Heart left ventricle (tissue), 16 donors: ENCODE data around the gene ARHGAP26. TPM values are rescaled to one million over a fixed set of nuclear protein-coding genes. Genes with fewer than 3 reads are reported as not detected.

ENCODE experiments used
- ATAC-seq, 4 donors: fragments of 200-7000 bp; cut with Tn5 transposase; one replicate each; pipeline ENCODE4 v1.9.1; 2020 to 2022; ENCODE audit warnings: moderate library complexity in 4 of 4, mild to moderate bottlenecking in 3 of 4, moderate number of reproducible peaks in 1 of 4
- DNase-seq, 5 donors: peaks; one replicate each; pipeline ENCODE4 v3.0.0-alpha.2; 2020
- H3K27ac ChIP-seq, 12 donors: fragments of 200-600 bp; sonication (generic) in 4 of 12; one replicate each; pipeline versions ENCODE4 v1.5.0 to v1.8.0; 2016 to 2022; ENCODE audit warnings: mild to moderate bottlenecking in 2 of 12
- H3K27me3 ChIP-seq, 9 donors: fragments of 200-600 bp; sonication (generic) in 2 of 9; one replicate each; pipeline versions ENCODE4 v1.5.1 to v1.8.0; 2016 to 2022; ENCODE audit warnings: mild to moderate bottlenecking in 3 of 9
- H3K36me3 ChIP-seq, 9 donors: fragments of 200-600 bp; sonication (generic) in 2 of 9; one replicate each; pipeline versions ENCODE4 v1.5.0 to v1.8.0; 2018 to 2022; ENCODE audit warnings: mild to moderate bottlenecking in 2 of 9
- H3K4me1 ChIP-seq, 12 donors: fragments of 200-600 bp; sonication (generic) in 4 of 12; one replicate each; pipeline versions ENCODE4 v1.5.0 to v1.8.0; 2016 to 2022; ENCODE audit warnings: mild to moderate bottlenecking in 3 of 12
- H3K4me3 ChIP-seq, 12 donors: fragments of 200-600 bp; sonication (generic) in 4 of 12; one replicate each; pipeline versions ENCODE4 v1.5.0 to v1.8.0; 2017 to 2022; ENCODE audit warnings: mild to moderate bottlenecking in 9 of 12, moderate library complexity in 4 of 12
- H3K9me3 ChIP-seq, 12 donors: fragments of 200-600 bp; sonication (generic) in 4 of 12; one replicate each; pipeline versions ENCODE4 v1.5.0 to v1.8.0; 2016 to 2022; ENCODE audit warnings: mild to moderate bottlenecking in 1 of 12
- CTCF ChIP-seq, 12 donors: fragments of 200-600 bp; sonication (generic) in 4 of 12; IDR thresholded peaks; one replicate each; pipeline versions ENCODE4 v1.5.0 to v1.8.0; 2018 to 2022; ENCODE audit warnings: antibody characterized with exemption in 12 of 12, mild to moderate bottlenecking in 5 of 12
- POLR2A ChIP-seq, 2 donors: fragments of 450-650 bp; IDR thresholded peaks; one replicate each; pipeline ENCODE4 v1.6.1; 2017; ENCODE audit warnings: antibody characterized with exemption in 2 of 2, mild to moderate bottlenecking in 2 of 2, moderate library complexity in 2 of 2
- WGBS, 4 donors: extraction: QIAGEN DNeasy Blood & Tissue Kit in 2 of 4; methylation state at CpG; one replicate each; pipeline versions ENCODE4 v1.1.5 to v1.1.7; 2013 to 2018; 5-methylcytosine and 5-hydroxymethylcytosine counted together
- intact Hi-C, 10 donors: fragments of 100-400 bp; cut with DNase I; formaldehyde crosslinking; loops; one replicate each; pipeline versions ENCODE4 v1.11.1 to v1.14.2; 2022
- polyA plus RNA-seq, 2 donors: library from polyadenylated mRNA; stranded (reverse); fragments of 200-250 nt; gene quantifications; one replicate each; pipeline ENCODE4 v1.2.3, GENCODE V29; 2013
- total RNA-seq, 9 donors: library from RNA; depleted of rRNA in 2 of 9; stranded (reverse); fragments of >200 nt in 2 of 9; fragmentation: NEBNext Ultra II Directional in 3 of 9; extraction: Animal tissue kit (Norgen Biotek cat#: 25700) in 3 of 9; gene quantifications; one replicate each; pipeline versions ENCODE4 v1.1.0 to v1.2.4, GENCODE V29; 2016 to 2023
- donor health status: ischemic (EF 13 %, LVEDD 7.1; RV severe dilation, severe dysfunction).
- donor health status: healthy with polysubstance abuse.
- donor health status: DM: no; HTN: yes; CAD: no.
- donor health status: DM: no; HTN: no; CAD: no.
- donor health status: ischemic (EF 25% LVEDD 6.9; RV normal size, moderate dysfunction).
- donor health status: ischemic (EF 25% LVEDD 5.7; RV mildly dilated, moderate dysfunction).
- donor health status: healthy.
- donor health status: DM: yes; HTN: yes; CAD: no.
- donor health status: ischemic (EF 35%, LVEDD 5.7; RV mildly dilated, moderate dysfunction).
- donor health status: nonischemic (EF 11% LVEDD 7.7; RV severe dilation, severe dysfunction).
- donor health status: DM: yes; HTN: yes; CAD: no.
- donor health status: PGD.
- donor health status: ischemic (EF 29% LVEDD 5.4; RV normal size, mild dysfunction).
- donor health status: nonischemic (EF 23%, LVEDD 6.1; RV moderate dilation, normal function).

ARHGAP26 gene
- total and polyA plus RNA-seq, 11 donors, result 11.9 to 52.1 (median 33.7) TPM

- intact Hi-C loops, result no loop called here
- DNase-seq, result no peak
- H3K27me3 ChIP-seq, result no peaks in the 10 kb centered on the region
- ATAC-seq, result no peak
- WGBS, 4 donors, result 84 to 92% (median 88%) methylated on average over 3 of the region's 3 CpGs
- H3K4me1 ChIP-seq, result peaks cover 12 to 89% (median 67%) of the 10 kb centered on the region in 12 donors
- H3K36me3 ChIP-seq, result no peaks in the 10 kb centered on the region
- no peak overlapping the region for H3K4me3 ChIP-seq
- TF ChIP-seq CTCF (IDR thresholded peaks at IDR 0.05) (no peak), POLR2A (IDR thresholded peaks at IDR 0.05) (no peak)
- H3K27ac ChIP-seq, result no peak overlapping the region
- no peaks in the 10 kb centered on the region for H3K9me3 ChIP-seq
Measured at GRCh38 chr5:142849466-142849865, 79.3 kb downstream of the ARHGAP26 start.

- WGBS, 4 donors, result 81 to 89% (median 85%) methylated on average over 3 of the region's 3 CpGs
- DNase-seq, result no peak
- no peaks in the 10 kb centered on the region for H3K36me3 ChIP-seq
Measured at GRCh38 chr5:142849880-142850279, 79.7 kb downstream of the ARHGAP26 start.

DNA sequence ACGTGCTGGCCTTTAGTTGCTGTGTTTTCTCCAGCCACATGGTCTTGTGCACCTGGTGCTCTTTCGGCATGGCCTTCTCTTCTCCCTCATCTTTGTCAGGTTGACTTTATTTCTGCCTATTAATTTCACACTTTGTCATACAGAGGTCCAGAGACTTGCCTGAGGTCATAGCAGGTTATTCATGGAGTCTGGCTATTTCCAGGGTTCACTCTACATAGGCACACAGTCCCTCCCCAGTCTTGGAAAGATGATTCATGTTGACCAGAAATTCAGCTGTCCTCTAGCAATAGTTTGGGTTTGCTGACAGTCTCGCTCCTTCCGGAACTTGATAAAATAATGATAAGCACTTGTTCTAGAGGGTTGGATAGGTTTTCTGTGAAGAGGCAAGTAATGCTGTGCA is 81.6 kb downstream of the ARHGAP26 start:
- Histone ChIP-seq H3K27me3 (no peaks in the 10 kb centered on the region), H3K36me3 (no peaks in the 10 kb centered on the region), H3K4me1 (peaks cover 0 to 74% (median 48%) of the 10 kb centered on the region in 12 donors), H3K27ac (no peak overlapping the region), H3K9me3 (no peaks in the 10 kb centered on the region), H3K4me3 (no peak overlapping the region)
- TF ChIP-seq POLR2A (IDR thresholded peaks at IDR 0.05) (no peak), CTCF (IDR thresholded peaks at IDR 0.05) (no peak)
- intact Hi-C loops, result no loop called here
- ATAC-seq, result peak in 1 of 4 donors; percentile 24
- 75 to 83% (median 80%) methylated on average over 4 of the region's 4 CpGs for WGBS, 4 donors
- DNase-seq, result no peak

More at GRCh38 chr5:142849880-142850279, 79.7 kb downstream of the ARHGAP26 start:
- Histone ChIP-seq H3K4me1 (peaks cover 11 to 87% (median 64%) of the 10 kb centered on the region in 12 donors), H3K27ac (no peak overlapping the region), H3K9me3 (no peaks in the 10 kb centered on the region), H3K4me3 (no peak overlapping the region), H3K27me3 (no peaks in the 10 kb centered on the region)
- intact Hi-C loops, result no loop called here
- no peak for ATAC-seq
- TF ChIP-seq POLR2A (IDR thresholded peaks at IDR 0.05) (no peak), CTCF (IDR thresholded peaks at IDR 0.05) (no peak)

GRCh38 chr5:142852416-142853198 is 82.4 kb downstream of the ARHGAP26 start:
- Histone ChIP-seq H3K27ac (peak overlapping the region in 1 of 12 donors; percentile 34), H3K4me1 (peaks cover 0 to 74% (median 50%) of the 10 kb centered on the region in 12 donors), H3K9me3 (no peaks in the 10 kb centered on the region), H3K4me3 (no peak overlapping the region), H3K36me3 (no peaks in the 10 kb centered on the region), H3K27me3 (no peaks in the 10 kb centered on the region)
- DNase-seq, result no peak
- intact Hi-C loops, result no loop called here
- TF ChIP-seq CTCF (IDR thresholded peaks at IDR 0.05) (no peak), POLR2A (IDR thresholded peaks at IDR 0.05) (no peak)
- WGBS, 4 donors, result 56 to 62% (median 60%) methylated on average over 8 of the region's 8 CpGs
- peak in 1 of 4 donors; percentile 14 for ATAC-seq
